Right lobe of liver (tissue), 4 donors: ENCODE results near the gene CYP21A2.
"Not testable (repeated sequence)": the region's sequence is repeated elsewhere in the genome, so short reads cannot be mapped to it uniquely, and the experiment has no call there.

Source experiments
- CTCF ChIP-seq, 4 donors: fragments of 200-600 bp in 3 of 4; fragments of 450-650 bp in 1 of 4; IDR thresholded peaks; one replicate each; pipeline versions ENCODE4 v1.5.1 to v1.8.0; 2016 to 2022; ENCODE audit warnings: antibody characterized with exemption in 4 of 4, mild to moderate bottlenecking in 2 of 4
- POLR2A ChIP-seq: fragments of 450-650 bp; IDR thresholded peaks from one replicate; pipeline ENCODE4 v1.6.1; 2017; ENCODE audit warnings: antibody characterized with exemption, mild to moderate bottlenecking
- donor health status: DM: no; HTN: no; CAD: no.
- donor health status: DM: no; HTN: no; CAD: no.
- donor health status: DM: no; HTN: yes; CAD: no.

GRCh38 chr6:32035283-32036013, 2.8 kb upstream of the CYP21A2 start:
- not testable (repeated sequence) for TF ChIP-seq POLR2A; CTCF (IDR thresholded peaks at IDR 0.05)
